ENCODE measurements around the gene PPP4R2.

Gene PPP4R2

GRCh38 chr3:73010158-73010557 is 13.5 kb downstream of the PPP4R2 start:
- no peak for DNase-seq (ENCODE audit: low read depth, low spot score)

GRCh38 chr3:73018298-73018697 is 21.7 kb downstream of the PPP4R2 start:
- no peak overlapping the region for H3K4me3 ChIP-seq (ENCODE audit: low read length)
- no peak for DNase-seq (ENCODE audit: low read depth, low spot score)

More at GRCh38 chr3:73010158-73010557, 13.5 kb downstream of the PPP4R2 start:
- H3K4me3 ChIP-seq (ENCODE audit: low read length) = no peak overlapping the region

GRCh38 chr3:73018790-73019441 is 22.3 kb downstream of the PPP4R2 start:
- no peak overlapping the region for H3K4me3 ChIP-seq (ENCODE audit: low read length)
- no peak for DNase-seq (ENCODE audit: low read depth, low spot score)

- DNase-seq (ENCODE audit: low read depth, low spot score) = no peak
- no peak overlapping the region for H3K4me3 ChIP-seq (ENCODE audit: low read length)
Measured at GRCh38 chr3:73021301-73021835, 24.8 kb downstream of the PPP4R2 start.

DNA sequence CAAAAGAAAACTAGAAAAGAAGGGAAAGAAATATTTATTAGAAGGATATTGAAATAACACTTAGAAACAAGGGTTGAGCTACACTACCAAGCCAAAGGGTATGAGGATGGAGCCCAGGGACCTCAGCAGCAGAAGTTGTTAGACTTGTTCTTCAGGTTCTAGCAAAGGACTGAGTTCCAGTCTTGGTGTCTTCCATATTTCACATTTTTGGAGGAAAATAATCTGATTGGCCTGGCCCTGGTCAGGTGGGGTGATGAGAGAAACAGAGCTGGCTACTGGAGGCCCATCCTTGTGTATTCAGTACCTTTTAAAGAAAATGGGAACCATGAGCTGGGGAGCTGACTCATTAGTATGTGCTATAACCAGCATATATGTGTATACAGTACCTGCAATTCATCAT is 28.2 kb downstream of the PPP4R2 start:
- no peak overlapping the region for H3K4me3 ChIP-seq (ENCODE audit: low read length)
- no peak for DNase-seq (ENCODE audit: low read depth, low spot score)

DNA sequence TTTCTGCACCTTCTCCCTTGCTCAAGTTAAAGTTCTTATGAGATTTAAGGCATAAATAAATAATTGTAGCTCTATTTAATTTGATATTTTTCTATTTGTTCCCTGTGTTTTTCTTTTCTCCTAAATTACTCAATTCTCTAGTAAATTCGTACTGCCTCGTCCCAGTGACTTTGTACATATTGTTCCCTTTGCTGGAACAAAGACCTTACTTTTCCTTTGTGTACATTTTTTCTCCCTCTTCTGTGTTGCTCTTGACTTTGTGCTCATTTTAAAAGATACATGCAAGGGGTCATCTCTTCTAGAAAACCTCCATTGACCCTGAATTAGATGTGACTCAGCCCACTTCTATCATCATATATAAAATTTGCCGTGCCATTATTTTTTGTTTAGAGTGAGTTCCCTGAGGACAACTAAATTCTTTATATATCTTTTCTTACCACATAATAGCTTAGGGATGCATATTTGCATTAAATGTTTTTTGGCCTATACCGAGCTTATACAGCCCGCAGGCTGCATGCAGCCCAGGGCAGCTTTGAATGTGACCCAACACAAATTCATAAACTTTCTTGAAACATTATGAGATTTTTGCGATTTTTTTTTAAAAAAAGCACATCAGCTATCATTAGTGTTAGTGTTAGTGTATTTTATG is 29.6 kb downstream of the PPP4R2 start:
- DNase-seq (ENCODE audit: low read depth, low spot score) = no peak
- H3K4me3 ChIP-seq (ENCODE audit: low read length) = no peak overlapping the region

- H3K4me3 ChIP-seq (ENCODE audit: low read length) = no peak overlapping the region
Measured at GRCh38 chr3:73026760-73027113, 30.1 kb downstream of the PPP4R2 start.

DNA sequence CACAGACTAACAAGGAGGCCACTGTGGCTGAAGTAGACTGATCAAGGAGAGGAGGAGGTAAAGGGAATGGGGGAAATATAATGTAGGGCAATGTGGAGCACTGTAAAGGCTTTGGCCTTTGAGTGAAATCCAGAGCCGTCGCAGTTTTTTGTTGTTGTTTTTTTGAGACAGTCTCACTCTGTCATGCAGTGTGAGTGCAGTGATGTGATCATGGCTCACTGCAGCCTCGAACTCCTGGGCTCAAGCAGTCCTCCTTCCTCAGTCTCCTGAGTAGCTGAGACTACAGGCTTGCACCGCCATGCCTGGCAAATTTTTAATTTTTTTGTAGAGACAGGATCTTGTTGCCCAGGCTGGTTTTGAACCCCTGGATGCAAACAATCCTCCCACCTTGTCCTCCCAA is 32.2 kb downstream of the PPP4R2 start:
- no peak overlapping the region for H3K4me3 ChIP-seq (ENCODE audit: low read length)
- no peak for DNase-seq (ENCODE audit: low read depth, low spot score)

More at GRCh38 chr3:73026760-73027113, 30.1 kb downstream of the PPP4R2 start:
- no peak for DNase-seq (ENCODE audit: low read depth, low spot score)

- no peak overlapping the region for H3K4me3 ChIP-seq (ENCODE audit: low read length)
- DNase-seq (ENCODE audit: low read depth, low spot score) = peak; percentile 7
Measured at GRCh38 chr3:73029321-73029796, 32.7 kb downstream of the PPP4R2 start.

DNA sequence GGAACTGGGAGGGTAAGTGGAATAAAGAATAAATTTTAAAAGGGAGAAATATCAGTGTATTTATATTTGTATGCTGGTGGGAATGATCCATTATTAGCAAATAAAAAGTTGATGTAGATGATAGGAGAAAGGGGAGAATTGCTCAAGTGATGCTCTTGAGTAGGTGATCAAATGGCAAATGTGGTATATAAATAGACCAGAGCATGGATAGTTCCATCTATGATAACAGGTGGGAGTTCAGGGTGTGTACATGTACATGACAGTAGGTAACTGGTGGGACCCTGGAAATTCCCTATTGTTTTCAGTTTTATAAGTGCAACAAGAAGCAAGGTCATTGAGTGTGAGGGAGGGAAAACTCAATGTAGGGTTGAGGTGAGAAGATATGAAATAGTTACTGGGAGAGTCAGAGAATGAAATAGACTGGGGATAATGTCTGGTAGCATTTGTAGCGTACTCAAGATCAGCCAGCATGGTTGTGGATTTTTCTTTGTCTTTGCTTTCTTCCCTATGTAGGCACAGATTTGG is 33.5 kb downstream of the PPP4R2 start:
- no peak overlapping the region for H3K4me3 ChIP-seq (ENCODE audit: low read length)
- DNase-seq (ENCODE audit: low read depth, low spot score) = no peak

- H3K4me3 ChIP-seq (ENCODE audit: low read length) = no peak overlapping the region
- DNase-seq (ENCODE audit: low read depth, low spot score) = no peak
Measured at GRCh38 chr3:73031573-73032103, 35.0 kb downstream of the PPP4R2 start.

DNA sequence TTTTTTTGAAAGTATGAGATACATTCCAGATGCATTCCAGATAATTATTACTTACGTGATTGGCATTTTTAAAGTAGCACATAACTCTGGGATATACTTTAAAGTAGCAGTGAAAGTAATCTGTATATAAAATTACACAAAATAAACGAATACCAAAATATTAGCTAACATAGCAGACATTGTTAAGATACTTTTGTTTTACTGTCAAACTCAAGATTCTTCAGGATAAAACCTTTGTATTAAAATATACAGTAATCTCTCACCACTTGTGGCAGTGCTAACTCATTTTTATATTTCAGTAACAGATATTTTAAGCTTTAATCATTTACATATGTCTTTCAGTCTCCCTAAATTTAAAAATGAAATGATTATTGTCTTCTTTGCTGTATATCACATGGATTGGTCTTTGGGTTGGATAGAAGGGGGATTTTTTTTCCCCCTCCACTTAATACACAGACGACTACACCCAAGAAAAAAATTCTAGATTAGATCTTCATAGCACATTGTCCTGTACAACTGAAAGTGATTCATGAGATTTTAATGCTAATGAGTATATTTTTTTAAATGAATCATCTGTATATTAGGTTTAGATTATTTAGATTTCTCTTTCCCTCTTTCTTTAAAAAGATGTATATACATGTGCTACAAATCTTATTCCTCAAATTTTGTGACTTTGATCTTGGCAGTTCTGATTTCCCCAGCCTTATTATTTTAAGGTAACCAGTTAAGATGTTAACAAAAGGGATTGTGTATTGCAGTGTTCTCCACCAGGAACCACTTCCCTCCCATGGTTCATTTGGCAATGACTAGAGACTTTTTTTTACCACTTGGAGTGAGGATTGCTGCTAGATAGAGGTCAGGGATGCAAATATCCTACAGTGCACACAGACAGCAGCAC is 40.3 kb downstream of the PPP4R2 start:
- H3K4me3 ChIP-seq (ENCODE audit: low read length) = no peak overlapping the region
- DNase-seq (ENCODE audit: low read depth, low spot score) = no peak

DNA sequence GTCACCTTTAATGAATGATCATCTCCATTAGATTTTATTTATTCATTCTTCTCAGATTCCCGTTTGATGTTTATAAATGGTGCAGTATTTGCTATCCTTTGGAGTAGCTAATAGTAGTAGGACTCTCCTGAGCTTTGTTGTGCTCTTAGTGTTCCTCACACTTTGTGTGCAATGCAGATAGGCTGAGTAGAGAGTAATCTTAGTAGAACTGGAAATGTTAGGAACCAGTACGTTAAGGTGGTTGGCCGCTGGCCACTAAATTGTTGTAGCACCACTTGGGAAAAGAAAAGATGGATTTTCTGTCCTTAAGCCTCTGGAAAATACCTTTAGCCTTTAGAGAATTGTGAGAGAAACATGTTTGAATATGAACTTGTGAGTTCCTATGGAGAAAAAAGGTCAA is 44.9 kb downstream of the PPP4R2 start:
- no peak for DNase-seq (ENCODE audit: low read depth, low spot score)
- H3K4me3 ChIP-seq (ENCODE audit: low read length) = no peak overlapping the region

DNA sequence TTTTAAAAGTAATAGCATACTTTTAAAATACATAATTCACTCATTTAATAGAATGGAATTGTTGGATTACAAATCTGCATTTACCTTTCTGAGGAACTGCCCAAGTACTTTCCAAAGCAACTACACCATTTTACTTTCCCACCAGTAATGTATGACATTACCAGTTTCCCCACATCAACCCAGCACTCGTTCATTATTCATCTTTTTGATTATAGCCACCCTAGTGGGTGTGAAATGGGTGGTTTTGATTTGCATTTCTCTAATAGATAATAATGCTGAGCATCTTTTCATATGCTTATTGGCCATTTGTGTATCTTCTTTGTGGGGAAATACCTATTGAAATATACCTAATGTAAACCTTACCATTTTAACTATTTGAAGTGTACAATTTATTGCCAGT is 46.8 kb downstream of the PPP4R2 start:
- DNase-seq (ENCODE audit: low read depth, low spot score) = no peak
- H3K4me3 ChIP-seq (ENCODE audit: low read length) = no peak overlapping the region

DNA sequence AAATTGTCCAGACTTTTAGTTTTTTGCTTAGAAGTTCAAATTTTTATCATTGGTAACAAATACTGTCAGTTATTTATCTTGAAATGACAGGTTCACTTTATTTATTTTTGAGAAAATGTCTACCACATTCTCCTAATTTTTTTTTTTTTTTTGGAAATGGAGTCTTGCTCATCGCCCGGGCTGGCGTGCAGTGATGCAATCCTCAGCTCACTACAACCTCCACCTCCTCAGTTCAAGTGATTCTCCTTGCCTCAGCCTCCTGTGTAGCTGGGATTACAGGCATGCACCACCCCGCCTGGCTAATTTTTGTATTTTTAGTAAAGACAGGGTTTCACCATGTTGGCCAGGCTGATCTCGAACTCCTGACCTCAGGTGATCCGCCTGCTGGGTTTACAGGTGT is 48.8 kb downstream of the PPP4R2 start:
- DNase-seq (ENCODE audit: low read depth, low spot score) = no peak
- no peak overlapping the region for H3K4me3 ChIP-seq (ENCODE audit: low read length)

DNA sequence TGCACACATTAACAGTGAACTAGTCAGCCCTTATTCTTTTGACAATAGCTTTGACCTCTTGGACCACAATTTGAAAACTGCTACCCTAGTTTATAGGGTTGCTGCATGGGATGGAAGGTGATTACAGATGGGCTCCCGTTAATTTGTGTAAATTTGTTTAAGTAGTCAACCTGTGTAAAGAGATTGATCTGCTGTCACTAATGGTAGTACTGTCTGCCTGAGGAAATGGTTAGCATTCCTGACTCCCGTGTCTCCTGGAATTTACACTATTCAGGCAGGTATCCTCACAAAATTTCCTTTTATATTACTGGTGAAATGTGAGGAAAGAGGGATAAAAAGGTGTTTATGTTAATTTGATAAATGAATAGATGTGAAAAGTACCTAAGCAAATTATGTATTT is 49.6 kb downstream of the PPP4R2 start:
- no peak overlapping the region for H3K4me3 ChIP-seq (ENCODE audit: low read length)
- DNase-seq (ENCODE audit: low read depth, low spot score) = no peak

DNA sequence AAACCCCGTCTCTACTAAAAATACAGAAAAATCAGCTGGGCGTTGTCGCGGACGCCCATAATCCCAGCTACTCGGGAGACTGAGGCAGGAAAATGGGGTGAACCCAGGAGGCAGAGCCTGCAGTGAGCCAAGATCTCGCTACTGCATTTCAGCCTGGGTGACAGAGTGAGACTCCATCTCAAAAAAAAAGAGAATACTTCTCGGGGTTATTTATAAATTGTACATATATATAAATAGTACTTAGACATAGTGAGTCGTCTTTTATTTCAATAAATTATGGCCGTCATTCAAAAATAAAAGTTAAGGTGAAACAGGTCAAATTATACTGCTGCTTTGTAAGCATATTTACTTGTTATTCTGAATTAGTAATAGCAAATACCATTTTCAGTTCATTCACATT is 52.7 kb downstream of the PPP4R2 start:
- H3K4me3 ChIP-seq (ENCODE audit: low read length) = no peak overlapping the region
- no peak for DNase-seq (ENCODE audit: low read depth, low spot score)

- no peak for DNase-seq (ENCODE audit: low read depth, low spot score)
- no peak overlapping the region for H3K4me3 ChIP-seq (ENCODE audit: low read length)
Measured at GRCh38 chr3:73052857-73053256, 56.2 kb downstream of the PPP4R2 start.

GRCh38 chr3:73055583-73055982 is 59.0 kb downstream of the PPP4R2 start:
- no peak for DNase-seq (ENCODE audit: low read depth, low spot score)
- no peak overlapping the region for H3K4me3 ChIP-seq (ENCODE audit: low read length)
